Parathyroid adenoma (tissue), 2 donors: ENCODE measurements around the gene PTPRJ.

ENCODE experiments used
- H2AFZ ChIP-seq: fragments of 300-600 bp; sonication (generic); one replicate; pipeline ENCODE4 v1.7.0; 2017; ENCODE audit warnings: antibody characterized with exemption, mild to moderate bottlenecking
- H3K27ac ChIP-seq: fragments of 300-600 bp; sonication (generic); one replicate; pipeline ENCODE4 v1.7.0; 2017
- H3K27me3 ChIP-seq: fragments of 300-600 bp; sonication (generic); one replicate; pipeline ENCODE4 v1.7.0; 2017; ENCODE audit warnings: low read length; ENCODE audit not compliant: control insufficient read depth, insufficient read depth
- H3K36me3 ChIP-seq: fragments of 300-600 bp; sonication (generic); one replicate; pipeline ENCODE4 v1.7.0; 2017; ENCODE audit warnings: low read length; ENCODE audit not compliant: control insufficient read depth, insufficient read depth
- H3K4me1 ChIP-seq: fragments of 300-600 bp; sonication (generic); one replicate; pipeline ENCODE4 v1.7.0; 2017; ENCODE audit warnings: control low read depth
- H3K4me2 ChIP-seq: fragments of 300-600 bp; sonication (generic); one replicate; pipeline ENCODE4 v1.7.0; 2017; ENCODE audit warnings: low read length
- H3K4me3 ChIP-seq: fragments of 300-600 bp; sonication (generic); one replicate; pipeline ENCODE4 v1.7.0; 2017; ENCODE audit warnings: low read depth, low read length
- H3K79me2 ChIP-seq: fragments of 300-600 bp; sonication (generic); one replicate; pipeline ENCODE4 v1.7.0; 2017; ENCODE audit warnings: control low read depth
- H3K9ac ChIP-seq: fragments of 300-600 bp; sonication (generic); one replicate; pipeline ENCODE4 v1.7.0; 2017; ENCODE audit warnings: mild to moderate bottlenecking
- H3K9me3 ChIP-seq: fragments of 300-600 bp; sonication (generic); one replicate; pipeline ENCODE4 v1.7.0; 2017; ENCODE audit warnings: low read length; ENCODE audit not compliant: control insufficient read depth
- CTCF ChIP-seq: fragments of 300-600 bp; sonication (generic); IDR thresholded peaks from one replicate; pipeline ENCODE4 v1.7.0; 2017; ENCODE audit warnings: antibody characterized with exemption, mild to moderate bottlenecking
- donor health status: primary hyperparathyroidism.

PTPRJ gene

GRCh38 chr11:48074425-48075181, 94.2 kb downstream of the PTPRJ start:
- Histone ChIP-seq H3K27ac (no peak overlapping the region), H2AFZ (no peak overlapping the region), H3K4me2 (no peak overlapping the region), H3K36me3 (no peaks in the 10 kb centered on the region), H3K4me3 (no peak overlapping the region), H3K27me3 (no peaks in the 10 kb centered on the region), H3K9me3 (no peaks in the 10 kb centered on the region), H3K4me1 (no peaks in the 10 kb centered on the region), H3K79me2 (peaks cover 2% of the 10 kb centered on the region), H3K9ac (no peak overlapping the region)
- TF ChIP-seq CTCF, result no peak

GRCh38 chr11:48075637-48076036, 95.3 kb downstream of the PTPRJ start:
- Histone ChIP-seq H2AFZ (no peak overlapping the region), H3K4me2 (no peak overlapping the region), H3K4me3 (no peak overlapping the region), H3K27ac (no peak overlapping the region), H3K9ac (no peak overlapping the region), H3K27me3 (no peaks in the 10 kb centered on the region), H3K79me2 (peaks cover 2% of the 10 kb centered on the region), H3K4me1 (no peaks in the 10 kb centered on the region), H3K9me3 (no peaks in the 10 kb centered on the region), H3K36me3 (no peaks in the 10 kb centered on the region)
- TF ChIP-seq CTCF, result no peak

- TF ChIP-seq CTCF, result no peak
- Histone ChIP-seq H3K4me3 (no peak overlapping the region), H3K4me1 (no peaks in the 10 kb centered on the region), H2AFZ (no peak overlapping the region), H3K9me3 (no peaks in the 10 kb centered on the region), H3K36me3 (no peaks in the 10 kb centered on the region), H3K9ac (no peak overlapping the region), H3K27me3 (no peaks in the 10 kb centered on the region), H3K4me2 (no peak overlapping the region), H3K79me2 (peaks cover 2% of the 10 kb centered on the region), H3K27ac (no peak overlapping the region)
Observed at GRCh38 chr11:48077251-48077650, 96.9 kb downstream of the PTPRJ start.

GRCh38 chr11:48078689-48079088, 98.3 kb downstream of the PTPRJ start:
- Histone ChIP-seq H3K9ac (no peak overlapping the region), H3K4me2 (no peak overlapping the region), H3K4me3 (no peak overlapping the region), H2AFZ (no peak overlapping the region), H3K27ac (no peak overlapping the region), H3K27me3 (no peaks in the 10 kb centered on the region), H3K9me3 (no peaks in the 10 kb centered on the region), H3K79me2 (peaks cover 2% of the 10 kb centered on the region), H3K36me3 (no peaks in the 10 kb centered on the region), H3K4me1 (no peaks in the 10 kb centered on the region)
- TF ChIP-seq CTCF, result no peak

- Histone ChIP-seq H3K4me1 (no peaks in the 10 kb centered on the region), H3K4me3 (no peak overlapping the region), H3K9ac (no peak overlapping the region), H3K36me3 (no peaks in the 10 kb centered on the region), H3K27me3 (no peaks in the 10 kb centered on the region), H3K9me3 (no peaks in the 10 kb centered on the region), H3K4me2 (no peak overlapping the region), H3K27ac (no peak overlapping the region), H2AFZ (no peak overlapping the region), H3K79me2 (peaks cover 2% of the 10 kb centered on the region)
- TF ChIP-seq CTCF, result no peak
Observed at GRCh38 chr11:48079596-48079995, 99.2 kb downstream of the PTPRJ start.
